GM21423 (cell line): ENCODE measurements around the gene NDRG2.
"Not testable (repeated sequence)": the region's sequence is repeated elsewhere in the genome, so short reads cannot be mapped to it uniquely, and the experiment has no call there.

Experiments used
- ATAC-seq: cut with Tn5 transposase; IDR thresholded peaks from one replicate; pipeline ENCODE4 v1.9.1; 2021; ENCODE audit warnings: mild to moderate bottlenecking, moderate library complexity; ENCODE audit not compliant: unreplicated experiment

The NDRG2 gene

DNA sequence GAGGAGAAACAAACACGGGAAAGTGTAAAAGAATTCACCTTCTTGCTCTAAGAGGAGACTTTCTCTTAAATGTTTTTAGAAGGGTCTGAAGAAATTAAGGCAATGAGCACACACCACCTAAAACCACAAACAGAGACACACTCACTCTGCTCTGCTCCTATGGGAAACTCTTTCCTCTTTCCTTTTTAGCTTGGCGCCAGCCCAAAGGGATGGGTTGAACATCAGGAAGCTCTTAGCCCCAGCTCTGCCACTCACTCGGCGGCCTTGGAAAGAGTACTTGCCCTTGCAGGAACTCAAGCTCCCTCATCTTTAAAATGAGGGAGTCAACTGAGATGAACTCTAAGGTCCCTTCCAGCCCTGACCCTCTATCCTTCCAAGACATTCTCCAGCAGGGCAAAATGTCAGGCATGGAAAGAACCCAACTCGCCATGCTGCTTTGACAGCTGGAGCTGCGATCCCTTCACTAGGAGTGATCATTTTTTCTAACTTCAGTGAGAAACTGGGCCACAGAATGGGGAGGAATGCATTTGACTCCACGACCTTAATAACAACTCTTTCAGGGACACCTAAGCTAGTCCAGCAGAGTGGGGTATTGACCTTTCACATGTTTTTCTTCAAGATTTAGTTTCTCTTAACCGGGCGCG is 31.8 kb upstream of the NDRG2 start:
- no peak for ATAC-seq

GRCh38 chr14:21055432-21056117 is 30.7 kb upstream of the NDRG2 start:
- no peak for ATAC-seq

DNA sequence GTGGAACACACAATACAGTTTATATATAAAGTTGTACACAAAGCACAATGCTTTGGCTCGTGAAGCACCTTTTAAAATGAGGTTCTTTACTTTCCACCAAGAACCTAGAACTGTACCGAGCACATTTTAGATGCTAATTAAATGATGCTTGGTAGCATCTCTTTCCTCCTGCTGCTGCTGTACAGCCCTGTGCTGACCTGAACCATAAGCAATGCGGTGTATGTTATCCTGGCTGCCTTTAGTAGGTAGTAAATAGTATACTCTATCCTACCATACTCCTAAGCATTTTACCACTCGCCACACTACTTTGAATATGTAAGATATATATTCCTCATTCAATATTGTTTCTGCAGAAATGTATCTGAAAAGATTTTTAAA is 29.9 kb upstream of the NDRG2 start:
- ATAC-seq, result no peak

- ATAC-seq, result no peak
These were observed 29.4 kb upstream of the NDRG2 start for GRCh38 chr14:21054123-21054767.

GRCh38 chr14:21053184-21054122 is 28.6 kb upstream of the NDRG2 start:
- ATAC-seq, result no peak

- no peak for ATAC-seq
These were observed 25.7 kb upstream of the NDRG2 start for GRCh38 chr14:21050597-21050996.

- no peak for ATAC-seq
These were observed 24.4 kb upstream of the NDRG2 start for GRCh38 chr14:21049271-21049673.

DNA sequence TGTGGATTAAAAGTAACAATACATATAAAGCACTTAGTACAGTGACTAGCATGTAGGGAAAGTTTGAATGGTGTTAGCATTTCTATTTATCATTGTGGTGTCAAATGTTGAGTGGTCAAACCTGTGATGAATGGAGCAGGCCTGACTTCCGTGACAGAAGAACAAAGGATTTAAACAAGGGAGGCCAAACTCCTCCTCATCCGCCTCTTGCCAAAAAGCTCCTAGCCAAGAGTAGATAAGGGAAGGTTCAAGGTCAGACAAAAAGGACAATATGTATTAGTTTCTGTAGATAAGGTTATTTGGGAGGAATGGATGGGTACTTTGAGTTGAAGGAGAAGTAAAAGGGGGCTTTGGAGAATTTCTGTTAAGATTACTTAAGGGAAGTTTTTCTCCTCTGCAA is 23.8 kb upstream of the NDRG2 start:
- no peak for ATAC-seq

GRCh38 chr14:21047378-21047781 is 22.5 kb upstream of the NDRG2 start:
- no peak for ATAC-seq

- ATAC-seq, result no peak
These were observed 19.2 kb upstream of the NDRG2 start for GRCh38 chr14:21043974-21044618.

- ATAC-seq, result no peak
These were observed 18.6 kb upstream of the NDRG2 start for GRCh38 chr14:21043387-21043973.

DNA sequence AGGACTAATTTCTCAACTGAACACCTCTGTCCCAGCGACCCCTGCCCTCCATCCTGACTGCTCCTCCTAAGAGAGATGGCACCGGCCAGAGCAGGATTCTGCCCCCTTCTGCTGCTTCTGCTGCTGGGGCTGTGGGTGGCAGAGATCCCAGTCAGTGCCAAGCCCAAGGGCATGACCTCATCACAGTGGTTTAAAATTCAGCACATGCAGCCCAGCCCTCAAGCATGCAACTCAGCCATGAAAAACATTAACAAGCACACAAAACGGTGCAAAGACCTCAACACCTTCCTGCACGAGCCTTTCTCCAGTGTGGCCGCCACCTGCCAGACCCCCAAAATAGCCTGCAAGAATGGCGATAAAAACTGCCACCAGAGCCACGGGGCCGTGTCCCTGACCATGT is 18.1 kb upstream of the NDRG2 start:
- ATAC-seq, result no peak

GRCh38 chr14:21041676-21042433 is 17.0 kb upstream of the NDRG2 start, which contains the start of gene RNASE7:
Gene RNASE7 (plus strand): TSS chr14:21042362. CDS start chr14:21042993, 631 bp downstream.
- no peak for ATAC-seq

GRCh38 chr14:21040941-21041340 is 16.1 kb upstream of the NDRG2 start:
- ATAC-seq, result not testable (repeated sequence)

DNA sequence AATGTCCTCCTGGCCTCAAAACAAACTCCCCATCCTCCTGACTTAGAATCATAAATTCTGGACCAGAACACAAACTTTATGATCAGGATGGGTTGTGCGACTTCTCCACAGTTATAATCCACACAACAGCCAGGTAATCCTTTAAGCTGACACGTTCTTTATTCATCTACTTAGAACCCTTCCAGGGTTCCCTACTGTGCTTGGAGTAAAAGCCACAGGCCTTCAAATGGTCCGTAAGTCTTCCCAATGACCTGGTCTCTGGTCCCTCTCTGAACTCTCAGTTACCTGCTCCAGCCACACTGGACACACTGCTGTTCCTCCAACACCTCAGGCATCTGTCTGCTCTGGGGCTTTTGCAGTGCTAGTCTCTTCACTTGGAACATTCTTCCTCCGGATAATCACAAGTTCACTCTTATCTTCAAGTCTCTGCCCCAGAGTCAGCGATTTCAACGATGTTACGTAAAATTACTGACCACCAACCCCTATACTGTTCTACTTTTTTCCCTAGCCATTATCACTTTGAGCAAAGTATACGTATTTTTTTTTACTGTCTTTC is 15.6 kb upstream of the NDRG2 start:
- no peak for ATAC-seq

DNA sequence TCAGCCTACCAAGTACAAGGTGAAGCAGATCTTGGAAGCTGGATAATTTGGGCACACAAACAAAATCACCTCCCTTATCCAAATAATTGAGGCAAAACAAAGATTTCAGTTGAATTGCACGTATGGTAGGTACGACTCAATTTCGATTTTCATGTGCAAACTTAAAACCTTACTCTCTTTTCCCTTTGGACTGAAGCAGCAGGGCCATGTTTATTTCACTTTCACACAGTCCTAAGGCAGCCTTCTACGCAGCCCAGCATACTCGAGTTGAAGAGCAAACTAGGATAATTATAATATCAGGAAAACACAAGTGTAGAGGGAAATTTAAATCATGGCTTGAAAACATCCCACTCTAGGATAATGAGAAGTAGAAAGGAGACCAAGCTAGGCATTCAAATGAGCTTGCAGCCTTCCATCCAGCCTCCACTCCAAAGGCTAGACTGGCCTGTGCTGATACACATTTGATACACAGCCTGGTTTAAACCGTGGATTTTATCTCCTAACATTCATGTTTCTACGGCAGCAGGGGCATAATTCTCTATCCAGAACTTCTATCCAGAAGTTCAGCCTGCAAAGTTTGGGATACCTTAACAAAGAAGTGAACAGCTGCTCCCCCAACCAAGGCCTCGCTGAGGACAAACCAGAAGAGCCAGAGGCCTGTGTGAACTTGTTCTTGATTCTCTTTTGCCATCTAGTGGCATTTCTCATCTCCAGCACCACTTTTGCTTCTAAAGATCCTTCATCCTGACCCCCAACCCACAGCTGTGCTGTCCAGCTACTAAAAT is 14.9 kb upstream of the NDRG2 start:
- no peak for ATAC-seq

DNA sequence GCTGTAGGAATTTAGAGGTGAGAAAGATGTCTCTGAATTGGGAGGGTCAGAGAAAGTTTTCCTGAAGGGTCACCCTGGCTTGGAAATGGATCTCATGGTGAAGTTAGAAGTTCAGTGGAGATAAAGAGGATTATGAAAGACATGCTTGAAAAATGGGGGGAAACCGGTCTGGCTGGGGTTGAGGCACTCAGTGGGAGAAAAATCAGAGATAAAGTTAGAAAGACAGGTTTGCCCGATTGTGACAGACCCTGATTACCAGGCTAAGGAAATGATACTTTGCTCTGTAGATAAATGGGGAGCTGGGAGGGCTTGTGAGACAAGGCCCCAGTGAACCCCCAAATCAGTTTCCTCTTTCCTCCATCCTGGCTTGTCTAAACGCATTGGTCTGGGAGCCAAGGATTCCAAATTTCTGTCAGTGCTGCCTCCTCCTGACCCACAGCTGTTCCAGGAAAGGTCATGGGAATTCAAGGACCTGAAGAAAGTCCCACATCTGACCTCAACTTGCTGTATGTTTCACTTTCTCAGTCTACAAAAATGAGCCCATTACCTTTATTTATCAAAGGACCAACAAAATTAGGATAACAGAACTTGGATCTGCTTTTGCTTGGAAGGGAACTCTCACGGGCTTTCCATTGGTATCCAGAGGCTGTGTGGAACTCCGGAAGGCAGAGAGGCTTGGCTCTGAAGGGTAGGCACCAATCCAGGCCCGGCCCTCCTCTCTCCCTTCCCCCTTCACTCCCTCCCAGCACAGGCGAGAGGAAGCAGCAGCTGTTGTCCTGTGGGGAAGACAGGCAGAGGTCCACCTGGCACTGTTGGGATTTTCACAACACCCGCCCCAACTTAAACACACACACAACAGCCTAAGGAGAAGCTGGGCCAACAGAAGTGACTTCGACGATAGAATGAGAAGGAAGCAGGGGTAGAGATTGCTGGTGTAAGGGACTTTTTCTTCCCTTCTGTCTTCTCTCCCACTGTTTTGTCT is 13.9 kb upstream of the NDRG2 start:
- no peak for ATAC-seq
